NCI-H2171 treated with DMSO at 0.1 percent for 48 hours (cell line): ENCODE results near the gene TFEB.

Source experiments
- DNase-seq: peaks from one replicate; lab custom pipeline; 2025; lab: John Stamatoyannopoulos, UW

The TFEB gene

GRCh38 chr6:41652866-41653652, 82.3 kb downstream of the TFEB start:
- no peak for DNase-seq

GRCh38 chr6:41651962-41652657, 83.3 kb downstream of the TFEB start:
- no peak for DNase-seq

GRCh38 chr6:41651246-41651961, 84.0 kb downstream of the TFEB start:
- DNase-seq = no peak

GRCh38 chr6:41650120-41650519, 85.3 kb downstream of the TFEB start:
- DNase-seq = no peak

- DNase-seq = no peak
Observed at GRCh38 chr6:41649596-41649995, 85.8 kb downstream of the TFEB start.

GRCh38 chr6:41648921-41649320, 86.5 kb downstream of the TFEB start:
- no peak for DNase-seq

GRCh38 chr6:41648070-41648585, 87.3 kb downstream of the TFEB start:
- DNase-seq = no peak

- DNase-seq = no peak
Observed at GRCh38 chr6:41647061-41647511, 88.3 kb downstream of the TFEB start.

- no peak for DNase-seq
Observed at GRCh38 chr6:41646026-41646795, 89.2 kb downstream of the TFEB start.

GRCh38 chr6:41645007-41645618, 90.3 kb downstream of the TFEB start:
- DNase-seq = no peak

- DNase-seq = peak; percentile 65
Observed at GRCh38 chr6:41644297-41644879, 91.0 kb downstream of the TFEB start.

- DNase-seq = no peak
Observed at GRCh38 chr6:41643899-41644269, 91.5 kb downstream of the TFEB start.

- no peak for DNase-seq
Observed at GRCh38 chr6:41642960-41643898, 92.2 kb downstream of the TFEB start.

- no peak for DNase-seq
Observed at GRCh38 chr6:41642090-41642959, 93.1 kb downstream of the TFEB start.

GRCh38 chr6:41641352-41641925, 94.0 kb downstream of the TFEB start:
- DNase-seq = no peak

- DNase-seq = no peak
Observed at GRCh38 chr6:41640426-41640825, 95.0 kb downstream of the TFEB start.

- DNase-seq = no peak
Observed at GRCh38 chr6:41639809-41640371, 95.5 kb downstream of the TFEB start.
